HEK293 (cell line): ENCODE results near the gene GART.

Source experiments
- CTCF ChIP-seq: fragments of 450-650 bp; formaldehyde crosslinking; IDR thresholded peaks from 2 replicates; pipeline ENCODE4 v1.5.1; 2016; ENCODE audit warnings: missing biosample characterization, missing genetic modification characterization
- HIC1 ChIP-seq: fragments of 450-650 bp; formaldehyde crosslinking; IDR thresholded peaks from 2 replicates; pipeline ENCODE4 v1.5.1; 2016; ENCODE audit warnings: missing biosample characterization, missing genetic modification characterization
- KLF7 ChIP-seq: fragments of 450-650 bp; formaldehyde crosslinking; IDR thresholded peaks from 2 replicates; pipeline ENCODE4 v1.5.1; 2016; ENCODE audit warnings: missing biosample characterization, missing genetic modification characterization, borderline replicate concordance
- PRDM6 ChIP-seq: fragments of 450-650 bp; formaldehyde crosslinking; IDR thresholded peaks from 2 replicates; pipeline ENCODE4 v1.5.1; 2017; ENCODE audit warnings: missing biosample characterization, missing genetic modification characterization
- TRIM28 ChIP-seq: IDR thresholded peaks from 2 replicates; pipeline ENCODE4 v1.6.1; 2011; ENCODE audit warnings: low read length, control low read depth, borderline replicate concordance
- ZEB2 ChIP-seq: fragments of 450-650 bp; formaldehyde crosslinking; IDR thresholded peaks from 2 replicates; pipeline ENCODE4 v1.5.1; 2016; ENCODE audit warnings: missing biosample characterization, missing genetic modification characterization
- ZNF157 ChIP-seq: fragments of 450-650 bp; formaldehyde crosslinking; IDR thresholded peaks from 2 replicates; pipeline ENCODE4 v1.5.1; 2016; ENCODE audit warnings: missing biosample characterization, missing genetic modification characterization
- ZNF18 ChIP-seq: fragments of 450-650 bp; formaldehyde crosslinking; IDR thresholded peaks from 2 replicates; pipeline ENCODE4 v1.5.1; 2016; ENCODE audit warnings: missing biosample characterization, missing genetic modification characterization
- ZNF184 ChIP-seq: fragments of 450-650 bp; IDR thresholded peaks from 2 replicates; pipeline ENCODE4 v1.5.1; 2018; ENCODE audit warnings: missing biosample characterization, mild to moderate bottlenecking, missing genetic modification characterization
- ZNF2 ChIP-seq: fragments of 450-650 bp; formaldehyde crosslinking; IDR thresholded peaks from 2 replicates; pipeline ENCODE4 v1.5.1; 2016; ENCODE audit warnings: missing biosample characterization, missing genetic modification characterization
- ZNF214 ChIP-seq: fragments of 450-650 bp; formaldehyde crosslinking; IDR thresholded peaks from 2 replicates; pipeline ENCODE4 v1.5.1; 2017; ENCODE audit warnings: missing biosample characterization, mild to moderate bottlenecking, missing genetic modification characterization, borderline replicate concordance
- ZNF324 ChIP-seq: fragments of 450-650 bp; formaldehyde crosslinking; IDR thresholded peaks from 2 replicates; pipeline ENCODE4 v1.5.1; 2016; ENCODE audit warnings: missing biosample characterization, missing genetic modification characterization
- ZNF335 ChIP-seq: fragments of 450-650 bp; formaldehyde crosslinking; conservative IDR thresholded peaks from 2 replicates; pipeline ENCODE4 v1.5.1; 2016; ENCODE audit warnings: missing biosample characterization, missing genetic modification characterization
- ZNF366 ChIP-seq: fragments of 450-650 bp; formaldehyde crosslinking; conservative IDR thresholded peaks from 2 replicates; pipeline ENCODE4 v1.5.1; 2016; ENCODE audit warnings: missing biosample characterization, missing genetic modification characterization
- ZNF423 ChIP-seq: fragments of 450-650 bp; formaldehyde crosslinking; IDR thresholded peaks from 2 replicates; pipeline ENCODE4 v1.5.1; 2016; ENCODE audit warnings: missing biosample characterization, missing genetic modification characterization
- ZNF48 ChIP-seq: fragments of 450-650 bp; formaldehyde crosslinking; IDR thresholded peaks from 2 replicates; pipeline ENCODE4 v1.5.1; 2016; ENCODE audit warnings: missing biosample characterization, missing genetic modification characterization
- ZNF549 ChIP-seq: fragments of 450-650 bp; IDR thresholded peaks from 2 replicates; pipeline ENCODE4 v1.5.1; 2018; ENCODE audit warnings: missing biosample characterization, missing genetic modification characterization, mild to moderate bottlenecking, inconsistent platforms, moderate library complexity
- ZNF596 ChIP-seq: fragments of 450-650 bp; IDR thresholded peaks from 2 replicates; pipeline ENCODE4 v1.5.0; 2018; ENCODE audit warnings: missing biosample characterization, mild to moderate bottlenecking, missing genetic modification characterization, moderate library complexity
- ZNF626 ChIP-seq: fragments of 450-650 bp; sonication (Bioruptor Pico); formaldehyde crosslinking; IDR thresholded peaks from 2 replicates; pipeline ENCODE4 v1.5.1; 2018; ENCODE audit warnings: missing biosample characterization, missing genetic modification characterization, inconsistent platforms
- ZNF629 ChIP-seq: fragments of 450-650 bp; formaldehyde crosslinking; IDR thresholded peaks from 2 replicates; pipeline ENCODE4 v1.5.1; 2017; ENCODE audit warnings: missing biosample characterization, missing genetic modification characterization
- ZNF660 ChIP-seq: fragments of 450-650 bp; IDR thresholded peaks from 2 replicates; pipeline ENCODE4 v1.5.1; 2018; ENCODE audit warnings: missing biosample characterization, mild to moderate bottlenecking, missing genetic modification characterization
- ZNF677 ChIP-seq: fragments of 450-650 bp; IDR thresholded peaks from 2 replicates; pipeline ENCODE4 v1.5.0; 2018; ENCODE audit warnings: missing biosample characterization, mild to moderate bottlenecking, missing genetic modification characterization, moderate library complexity
- ZNF701 ChIP-seq: fragments of 450-650 bp; formaldehyde crosslinking; IDR thresholded peaks from 2 replicates; pipeline ENCODE4 v1.5.1; 2016; ENCODE audit warnings: missing biosample characterization, missing genetic modification characterization
- TF ChIP-seq, protein P1 (sequence below): fragments of 450-650 bp; formaldehyde crosslinking; IDR thresholded peaks from 2 replicates; pipeline ENCODE4 v1.5.1; 2016; ENCODE audit warnings: missing biosample characterization, missing genetic modification characterization
- TF ChIP-seq, protein P2 (sequence below): fragments of 450-650 bp; formaldehyde crosslinking; IDR thresholded peaks from 2 replicates; pipeline ENCODE4 v1.5.1; 2017; ENCODE audit warnings: missing biosample characterization, missing genetic modification characterization
- TF ChIP-seq, protein P3 (sequence below): fragments of 450-650 bp; formaldehyde crosslinking; IDR thresholded peaks from 2 replicates; pipeline ENCODE4 v1.5.1; 2016; ENCODE audit warnings: missing biosample characterization, missing genetic modification characterization

Gene GART

DNA sequence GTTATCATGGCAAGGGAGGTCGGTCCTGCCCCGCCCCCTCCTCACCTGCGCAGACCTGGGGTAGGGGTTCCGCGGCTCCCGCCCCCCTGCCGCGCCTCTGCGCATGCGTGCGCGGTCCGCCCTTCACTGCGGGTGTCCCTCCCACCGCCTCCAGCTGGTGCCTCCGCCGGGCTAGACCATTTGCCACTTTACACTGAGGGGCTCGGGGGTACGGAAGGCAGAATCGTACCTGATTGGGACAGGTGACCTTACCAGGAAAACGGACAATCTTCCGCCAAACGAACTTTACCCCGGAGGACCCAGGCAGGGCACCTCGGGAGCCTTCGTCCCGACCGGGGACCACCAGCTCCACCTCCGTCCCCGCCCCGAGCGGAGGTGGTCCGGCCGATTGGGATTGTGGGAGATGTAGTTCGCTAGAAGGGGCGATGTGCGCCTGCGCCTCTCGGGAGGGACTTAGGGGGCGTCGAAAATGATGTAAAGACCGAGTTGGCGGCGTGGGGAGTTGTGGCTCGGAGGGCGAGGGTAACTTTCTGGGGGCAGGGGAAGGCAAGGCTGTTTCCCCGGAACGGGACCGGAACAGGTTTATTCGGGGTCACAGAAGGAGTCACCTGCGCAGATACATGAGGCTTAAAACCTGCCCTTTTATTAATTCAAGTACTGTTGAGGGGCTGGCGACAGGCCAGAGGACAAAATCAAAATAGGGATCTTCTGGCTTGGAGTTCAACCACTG lies 50.4 kb downstream of the GART start, which contains the start of gene DNAJC28 (continued):
- TF ChIP-seq, protein P1, sequence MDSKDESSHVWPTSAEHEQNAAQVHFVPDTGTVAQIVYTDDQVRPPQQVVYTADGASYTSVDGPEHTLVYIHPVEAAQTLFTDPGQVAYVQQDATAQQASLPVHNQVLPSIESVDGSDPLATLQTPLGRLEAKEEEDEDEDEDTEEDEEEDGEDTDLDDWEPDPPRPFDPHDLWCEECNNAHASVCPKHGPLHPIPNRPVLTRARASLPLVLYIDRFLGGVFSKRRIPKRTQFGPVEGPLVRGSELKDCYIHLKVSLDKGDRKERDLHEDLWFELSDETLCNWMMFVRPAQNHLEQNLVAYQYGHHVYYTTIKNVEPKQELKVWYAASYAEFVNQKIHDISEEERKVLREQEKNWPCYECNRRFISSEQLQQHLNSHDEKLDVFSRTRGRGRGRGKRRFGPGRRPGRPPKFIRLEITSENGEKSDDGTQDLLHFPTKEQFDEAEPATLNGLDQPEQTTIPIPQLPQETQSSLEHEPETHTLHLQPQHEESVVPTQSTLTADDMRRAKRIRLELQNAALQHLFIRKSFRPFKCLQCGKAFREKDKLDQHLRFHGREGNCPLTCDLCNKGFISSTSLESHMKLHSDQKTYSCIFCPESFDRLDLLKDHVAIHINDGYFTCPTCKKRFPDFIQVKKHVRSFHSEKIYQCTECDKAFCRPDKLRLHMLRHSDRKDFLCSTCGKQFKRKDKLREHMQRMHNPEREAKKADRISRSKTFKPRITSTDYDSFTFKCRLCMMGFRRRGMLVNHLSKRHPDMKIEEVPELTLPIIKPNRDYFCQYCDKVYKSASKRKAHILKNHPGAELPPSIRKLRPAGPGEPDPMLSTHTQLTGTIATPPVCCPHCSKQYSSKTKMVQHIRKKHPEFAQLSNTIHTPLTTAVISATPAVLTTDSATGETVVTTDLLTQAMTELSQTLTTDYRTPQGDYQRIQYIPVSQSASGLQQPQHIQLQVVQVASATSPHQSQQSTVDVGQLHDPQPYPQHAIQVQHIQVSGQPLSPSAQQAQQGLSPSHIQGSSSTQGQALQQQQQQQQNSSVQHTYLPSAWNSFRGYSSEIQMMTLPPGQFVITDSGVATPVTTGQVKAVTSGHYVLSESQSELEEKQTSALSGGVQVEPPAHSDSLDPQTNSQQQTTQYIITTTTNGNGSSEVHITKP (tag by site-specific recombination): peak; percentile 100
- TF ChIP-seq KLF7 (tag by site-specific recombination) (peak; percentile 69; the same call in 1 of the 2 replicates), ZNF549 (tag by site-specific recombination) (no peak), ZNF660 (tag by site-specific recombination) (0 out of 2 replicates have a peak, but pooled peaks have one; percentile 59), ZNF2 (tag by site-specific recombination) (no peak; the same call in 1 of the 2 replicates), ZNF629 (peak; percentile 98), ZNF701 (tag by site-specific recombination) (no peak), CTCF (tag by site-specific recombination) (no peak), ZNF48 (tag by site-specific recombination) (no peak), ZNF157 (tag by site-specific recombination) (no peak), PRDM6 (tag by site-specific recombination) (no peak), ZNF324 (tag by site-specific recombination) (peak; percentile 99), ZNF184 (tag by site-specific recombination) (peak; percentile 81), HIC1 (no peak), ZNF214 (tag by site-specific recombination) (no peak), ZNF596 (tag by site-specific recombination) (no peak), ZNF423 (tag by site-specific recombination) (no peak), ZNF626 (tag by site-specific recombination) (no peak), ZNF677 (no peak), ZNF366 (tag by site-specific recombination) (0 out of 2 replicates have a peak, but pooled peaks have one; percentile 28), ZNF335 (peak; percentile 100), ZEB2 (tag by site-specific recombination) (peak; percentile 98), TRIM28 (peak; percentile 73; the same call in 1 of the 2 replicates), ZNF18 (tag by site-specific recombination) (peak; percentile 50; the same call in 1 of the 2 replicates)
- TF ChIP-seq, protein P2, sequence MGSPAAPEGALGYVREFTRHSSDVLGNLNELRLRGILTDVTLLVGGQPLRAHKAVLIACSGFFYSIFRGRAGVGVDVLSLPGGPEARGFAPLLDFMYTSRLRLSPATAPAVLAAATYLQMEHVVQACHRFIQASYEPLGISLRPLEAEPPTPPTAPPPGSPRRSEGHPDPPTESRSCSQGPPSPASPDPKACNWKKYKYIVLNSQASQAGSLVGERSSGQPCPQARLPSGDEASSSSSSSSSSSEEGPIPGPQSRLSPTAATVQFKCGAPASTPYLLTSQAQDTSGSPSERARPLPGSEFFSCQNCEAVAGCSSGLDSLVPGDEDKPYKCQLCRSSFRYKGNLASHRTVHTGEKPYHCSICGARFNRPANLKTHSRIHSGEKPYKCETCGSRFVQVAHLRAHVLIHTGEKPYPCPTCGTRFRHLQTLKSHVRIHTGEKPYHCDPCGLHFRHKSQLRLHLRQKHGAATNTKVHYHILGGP: no peak
- TF ChIP-seq, protein P3, sequence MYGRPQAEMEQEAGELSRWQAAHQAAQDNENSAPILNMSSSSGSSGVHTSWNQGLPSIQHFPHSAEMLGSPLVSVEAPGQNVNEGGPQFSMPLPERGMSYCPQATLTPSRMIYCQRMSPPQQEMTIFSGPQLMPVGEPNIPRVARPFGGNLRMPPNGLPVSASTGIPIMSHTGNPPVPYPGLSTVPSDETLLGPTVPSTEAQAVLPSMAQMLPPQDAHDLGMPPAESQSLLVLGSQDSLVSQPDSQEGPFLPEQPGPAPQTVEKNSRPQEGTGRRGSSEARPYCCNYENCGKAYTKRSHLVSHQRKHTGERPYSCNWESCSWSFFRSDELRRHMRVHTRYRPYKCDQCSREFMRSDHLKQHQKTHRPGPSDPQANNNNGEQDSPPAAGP (tag by site-specific recombination): peak; percentile 74; the same call in 1 of the 2 replicates
